ENCODE results near the gene FHOD3.

Gene FHOD3

DNA sequence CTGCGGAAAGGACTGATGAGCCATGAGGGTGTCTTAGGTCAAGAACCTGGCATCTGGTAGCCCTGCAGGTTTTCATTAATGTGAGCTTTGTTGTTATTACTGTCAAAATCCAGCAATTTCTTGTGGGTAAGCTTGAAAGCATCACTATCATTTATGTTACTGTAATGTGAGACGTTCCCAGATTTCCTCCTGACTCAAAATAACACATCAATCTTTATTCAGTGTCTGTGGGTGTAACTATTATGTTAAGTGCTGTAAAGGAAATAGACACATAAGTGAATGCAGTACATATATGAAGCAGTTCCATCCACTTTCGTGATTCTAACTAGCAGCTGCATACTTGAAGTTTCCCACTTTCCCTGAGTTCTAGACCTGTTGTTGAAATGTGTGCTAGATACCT, 89.8 kb downstream of the FHOD3 start:
- no peak for DNase-seq

- no peak for DNase-seq
Observed at GRCh38 chr18:36388310-36388709, 90.8 kb downstream of the FHOD3 start.

GRCh38 chr18:36389027-36389426, 91.5 kb downstream of the FHOD3 start:
- DNase-seq = no peak

GRCh38 chr18:36389811-36390581, 92.5 kb downstream of the FHOD3 start:
- no peak for DNase-seq

- no peak for DNase-seq
Observed at GRCh38 chr18:36391426-36392145, 94.1 kb downstream of the FHOD3 start.

GRCh38 chr18:36392164-36392978, 94.9 kb downstream of the FHOD3 start:
- no peak for DNase-seq

DNA sequence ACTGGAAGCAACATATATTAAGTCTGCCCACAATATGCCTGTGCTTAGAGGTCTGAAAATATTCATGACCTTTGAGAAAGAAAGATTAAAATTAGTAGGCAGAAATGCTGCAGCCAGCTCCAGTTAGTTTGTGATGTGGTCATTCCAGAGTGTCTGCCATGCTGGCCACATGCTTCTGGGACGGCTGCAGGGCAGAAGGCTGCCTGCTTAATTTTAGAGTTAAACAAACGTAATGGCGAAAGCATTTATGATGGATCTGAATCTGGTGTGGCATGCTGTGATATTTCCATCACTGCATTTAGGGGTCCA, 95.4 kb downstream of the FHOD3 start:
- DNase-seq = no peak

DNA sequence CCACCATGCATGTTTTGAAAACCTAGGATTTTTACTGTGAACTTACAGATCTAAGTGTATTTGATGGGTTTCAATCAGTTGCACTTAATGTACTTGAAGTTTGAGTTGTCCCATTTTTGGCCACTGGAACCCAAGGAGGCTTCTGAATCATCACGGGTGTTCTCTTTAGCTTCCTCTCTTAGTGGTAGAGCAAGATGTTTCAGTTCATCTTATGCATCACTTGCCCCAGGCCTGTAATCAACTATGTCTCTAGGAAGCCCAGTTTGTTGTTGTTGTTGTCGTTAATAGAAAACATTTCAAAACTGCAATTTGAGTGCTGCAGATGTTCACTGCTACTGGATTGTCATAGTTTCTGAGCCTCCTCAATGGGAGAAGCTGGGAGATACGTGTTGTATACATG, 97.0 kb downstream of the FHOD3 start:
- DNase-seq = no peak

- no peak for DNase-seq
Observed at GRCh38 chr18:36396190-36396589, 98.7 kb downstream of the FHOD3 start.

GRCh38 chr18:36397033-36397432, 99.5 kb downstream of the FHOD3 start:
- no peak for DNase-seq

GRCh38 chr18:36398419-36398818, 100.9 kb downstream of the FHOD3 start:
- DNase-seq = no peak

DNA sequence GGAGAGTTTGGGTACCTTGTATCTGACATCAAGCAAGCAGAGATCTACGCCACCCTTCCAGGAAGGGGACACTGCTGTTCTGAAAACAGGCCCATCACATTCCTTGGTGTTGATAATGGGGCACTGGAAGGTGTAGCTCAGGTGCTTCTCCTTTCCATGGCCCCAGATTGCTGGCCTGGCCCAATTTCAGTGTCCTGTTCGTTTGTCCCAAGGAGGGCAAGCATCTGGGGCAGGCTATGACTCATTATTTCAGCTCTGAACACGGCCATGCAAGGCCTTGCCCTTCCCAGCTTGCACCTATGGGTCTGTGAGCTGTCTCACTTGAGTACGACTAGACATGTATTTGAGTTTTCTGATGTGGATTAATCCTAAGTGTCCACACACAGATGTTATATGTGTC, 101.5 kb downstream of the FHOD3 start:
- no peak for DNase-seq

DNA sequence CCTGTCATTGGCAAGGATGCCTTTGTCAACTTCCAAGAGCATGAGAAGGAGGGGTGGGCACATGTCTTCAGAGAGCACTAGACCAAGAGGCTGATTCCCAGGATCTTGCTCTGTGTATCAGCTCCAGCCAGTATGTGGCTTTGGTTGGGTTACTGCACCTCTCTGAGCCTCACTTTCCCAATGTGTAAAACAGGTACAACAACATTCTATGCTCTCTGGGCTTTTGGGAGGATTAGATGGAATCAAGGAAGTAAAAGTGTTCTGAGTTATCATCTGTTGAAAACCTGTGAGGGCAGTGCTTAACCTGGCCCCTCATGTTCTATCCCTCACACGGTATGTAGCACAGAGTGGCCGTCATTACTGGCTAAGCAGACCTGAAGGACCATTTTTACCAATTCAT, 103.9 kb downstream of the FHOD3 start:
- no peak for DNase-seq

- DNase-seq = no peak
Observed at GRCh38 chr18:36402765-36403396, 105.4 kb downstream of the FHOD3 start.

GRCh38 chr18:36403896-36404820, 106.6 kb downstream of the FHOD3 start:
- no peak for DNase-seq

GRCh38 chr18:36405611-36406010, 108.1 kb downstream of the FHOD3 start:
- no peak for DNase-seq

DNA sequence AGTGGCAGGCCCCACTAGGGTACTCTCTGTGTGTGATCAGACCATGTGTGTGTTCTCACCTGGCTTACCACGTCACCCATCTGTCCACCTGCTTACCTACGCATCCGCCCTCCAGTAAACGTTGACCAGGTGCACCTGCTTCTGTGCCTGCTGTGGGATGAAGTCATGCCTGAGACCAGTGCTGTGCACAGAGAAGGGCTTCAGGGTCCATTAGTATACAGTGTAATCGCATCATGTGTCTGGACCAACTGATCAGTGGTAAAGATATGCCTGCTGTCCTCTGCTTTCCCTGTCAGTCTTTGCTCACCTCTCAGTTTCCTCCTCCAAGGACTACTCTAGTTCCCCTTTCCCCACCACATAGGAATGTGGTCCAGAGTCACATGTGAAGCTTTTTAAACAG, 109.3 kb downstream of the FHOD3 start:
- no peak for DNase-seq

- DNase-seq = no peak
Observed at GRCh38 chr18:36408606-36409005, 111.1 kb downstream of the FHOD3 start.

GRCh38 chr18:36409779-36410178, 112.3 kb downstream of the FHOD3 start:
- DNase-seq = no peak

GRCh38 chr18:36410346-36410745, 112.8 kb downstream of the FHOD3 start:
- DNase-seq = no peak

DNA sequence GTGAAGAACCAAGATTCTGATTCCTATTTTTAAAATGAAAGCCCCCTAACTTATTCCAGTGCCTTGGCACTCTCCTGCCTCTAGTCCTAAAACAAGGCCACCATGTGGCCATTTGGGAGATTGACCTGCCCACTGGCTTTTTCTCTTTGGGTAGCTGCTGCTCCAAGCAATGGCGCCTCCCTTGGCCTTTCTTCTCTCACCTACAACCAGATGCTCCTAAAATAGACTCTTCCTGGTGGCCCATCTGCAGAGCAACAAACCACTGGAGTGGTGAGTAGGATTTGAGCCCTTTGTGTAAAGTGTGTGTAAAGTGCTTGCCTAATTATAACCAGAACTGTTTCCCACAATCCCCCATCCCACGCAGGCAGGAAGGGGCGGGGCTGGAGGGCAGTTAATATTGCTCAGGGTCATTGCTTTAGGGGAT, 114.2 kb downstream of the FHOD3 start:
- DNase-seq = no peak

DNA sequence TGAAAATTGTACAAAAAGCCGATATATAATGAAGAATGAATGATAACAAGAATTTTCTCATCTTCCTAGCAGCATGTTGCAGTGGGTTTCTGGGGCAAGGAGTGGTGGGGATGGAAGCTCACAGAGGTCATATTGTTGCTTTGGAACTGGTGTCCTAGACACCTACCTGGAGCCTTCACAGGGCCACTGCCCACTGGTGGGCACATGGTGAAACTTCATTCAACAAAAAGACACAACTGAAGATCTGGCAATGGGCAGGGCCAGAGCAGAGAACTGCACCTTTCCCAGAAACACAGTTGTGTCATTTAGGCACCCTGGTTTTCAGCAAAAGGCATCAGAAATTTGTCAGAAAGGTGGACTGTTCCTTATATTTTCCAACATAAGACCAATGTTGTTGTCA, 115.3 kb downstream of the FHOD3 start:
- DNase-seq = no peak
